Heart right ventricle (tissue), 16 donors: ENCODE data around the gene SAP30. TPM values are rescaled to one million over a fixed set of nuclear protein-coding genes. Genes with fewer than 3 reads are reported as not detected.

Source experiments
- ATAC-seq, 8 donors: fragments of 200-7000 bp; cut with Tn5 transposase; one replicate each; pipeline ENCODE4 v1.9.1; 2020; ENCODE audit warnings: mild to moderate bottlenecking in 8 of 8, moderate library complexity in 8 of 8, moderate number of reproducible peaks in 1 of 8
- DNase-seq, 2 donors: peaks; one replicate each; pipeline ENCODE4 v3.0.0-alpha.2; 2020
- H3K27ac ChIP-seq, 10 donors: fragments of 200-600 bp; sonication (generic) in 2 of 10; one replicate each; pipeline versions ENCODE4 v1.5.0 to v1.8.0; 2020 to 2022; ENCODE audit warnings: mild to moderate bottlenecking in 3 of 10
- H3K27me3 ChIP-seq, 7 donors: fragments of 200-600 bp; one replicate each; pipeline ENCODE4 v1.8.0; 2021 to 2022; ENCODE audit warnings: mild to moderate bottlenecking in 2 of 7
- H3K36me3 ChIP-seq, 9 donors: fragments of 200-600 bp; sonication (generic) in 1 of 9; one replicate each; pipeline versions ENCODE4 v1.5.0 to v1.8.0; 2020 to 2022; ENCODE audit warnings: mild to moderate bottlenecking in 2 of 9
- H3K4me1 ChIP-seq, 9 donors: fragments of 200-600 bp; sonication (generic) in 1 of 9; one replicate each; pipeline versions ENCODE4 v1.5.0 to v1.8.0; 2020 to 2022; ENCODE audit warnings: mild to moderate bottlenecking in 4 of 9
- H3K4me3 ChIP-seq, 10 donors: fragments of 200-600 bp; sonication (generic) in 2 of 10; one replicate each; pipeline versions ENCODE4 v1.5.0 to v1.8.0; 2020 to 2022; ENCODE audit warnings: mild to moderate bottlenecking in 7 of 10, moderate library complexity in 2 of 10
- H3K9me3 ChIP-seq, 11 donors: fragments of 200-600 bp in 10 of 11; sonication (generic) in 2 of 11; one replicate each; pipeline versions ENCODE4 v1.5.0 to v1.8.0; 2013 to 2022; ENCODE audit warnings: mild to moderate bottlenecking in 2 of 11, control low read depth in 1 of 11, moderate library complexity in 1 of 11
- WGBS, 2 donors: extraction: QIAGEN DNeasy Blood & Tissue Kit; methylation state at CpG; one replicate each; pipeline ENCODE4 v1.1.7; 2013; ENCODE audit warnings: inconsistent platforms in 1 of 2; 5-methylcytosine and 5-hydroxymethylcytosine counted together
- intact Hi-C, 10 donors: fragments of 100-400 bp; cut with DNase I; formaldehyde crosslinking; loops; one replicate each; pipeline versions ENCODE4 v1.11.1 to v1.14.2; 2022
- long read RNA-seq, 3 donors: library from polyadenylated mRNA; unstranded; transcript quantifications; one replicate each; pipeline ENCODE4 v2.0.0, GENCODE V29; 2020 to 2021
- polyA plus RNA-seq, 2 donors: library from polyadenylated mRNA; stranded (reverse); fragments of 200-250 nt; gene quantifications; one replicate each; pipeline ENCODE4 v1.2.3, GENCODE V29; 2013
- total RNA-seq, 10 donors: library from RNA; stranded (reverse); fragmentation: NEBNext Ultra II Directional in 3 of 10; extraction: Animal tissue kit (Norgen Biotek cat#: 25700) in 3 of 10; gene quantifications; one replicate each; pipeline versions ENCODE4 v1.2.1 to v1.2.4, GENCODE V29; 2021 to 2023
- TF ChIP-seq, protein P1 (sequence below), 9 donors: fragments of 200-600 bp; sonication (generic) in 2 of 9; IDR thresholded peaks; one replicate each; pipeline versions ENCODE4 v1.5.0 to v1.8.0; 2021 to 2022; ENCODE audit warnings: antibody characterized with exemption in 9 of 9, mild to moderate bottlenecking in 5 of 9, moderate library complexity in 1 of 9
- donor health status: Arrhythmogenic right ventricular cardiomyopathy.
- donor health status: ischemic (EF 13 %, LVEDD 7.1; RV severe dilation, severe dysfunction).
- donor health status: healthy with polysubstance abuse.
- donor health status: DM: no; HTN: yes; CAD: no.
- donor health status: DM: no; HTN: no; CAD: no.
- donor health status: ischemic (EF 25% LVEDD 6.9; RV normal size, moderate dysfunction).
- donor health status: ischemic (EF 25% LVEDD 5.7; RV mildly dilated, moderate dysfunction).
- donor health status: healthy.
- donor health status: DM: yes; HTN: yes; CAD: no.
- donor health status: Ischemic cardiomyopathy.
- donor health status: ischemic (EF 35%, LVEDD 5.7; RV mildly dilated, moderate dysfunction).
- donor health status: nonischemic (EF 11% LVEDD 7.7; RV severe dilation, severe dysfunction).
- donor health status: DM: yes; HTN: yes; CAD: no.
- donor health status: PGD.
- donor health status: ischemic (EF 29% LVEDD 5.4; RV normal size, mild dysfunction).
- donor health status: nonischemic (EF 23%, LVEDD 6.1; RV moderate dilation, normal function).

SAP30 gene, protein sequence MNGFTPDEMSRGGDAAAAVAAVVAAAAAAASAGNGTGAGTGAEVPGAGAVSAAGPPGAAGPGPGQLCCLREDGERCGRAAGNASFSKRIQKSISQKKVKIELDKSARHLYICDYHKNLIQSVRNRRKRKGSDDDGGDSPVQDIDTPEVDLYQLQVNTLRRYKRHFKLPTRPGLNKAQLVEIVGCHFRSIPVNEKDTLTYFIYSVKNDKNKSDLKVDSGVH
- total RNA-seq (10 to 100 TPM in 9 of 10 donors, 1 to 10 TPM in 1; 9.2 to 22.2 (median 12.3) TPM), polyA plus RNA-seq (10 to 100 TPM in 1 of 2 donors, 1 to 10 TPM in 1; 4.0 to 14.0 TPM)
- long read RNA-seq, donor 1, transcript SAP30-201 (4 exons, 1,108 nt) = major isoform, 19 of 23 reads
- long read RNA-seq, donor 1, partial matches to known transcripts = 3 of 23 reads
- long read RNA-seq, donor 1, other reads (novel, unspliced or antisense) = 1 of 23 reads
- long read RNA-seq, donor 2, transcript SAP30-201 (4 exons, 1,108 nt) = major isoform, 23 of 28 reads
- long read RNA-seq, donor 2, partial matches to known transcripts = 4 of 28 reads
- long read RNA-seq, donor 2, other reads (novel, unspliced or antisense) = 1 of 28 reads
- long read RNA-seq, donor 3 = 0 reads

DNA sequence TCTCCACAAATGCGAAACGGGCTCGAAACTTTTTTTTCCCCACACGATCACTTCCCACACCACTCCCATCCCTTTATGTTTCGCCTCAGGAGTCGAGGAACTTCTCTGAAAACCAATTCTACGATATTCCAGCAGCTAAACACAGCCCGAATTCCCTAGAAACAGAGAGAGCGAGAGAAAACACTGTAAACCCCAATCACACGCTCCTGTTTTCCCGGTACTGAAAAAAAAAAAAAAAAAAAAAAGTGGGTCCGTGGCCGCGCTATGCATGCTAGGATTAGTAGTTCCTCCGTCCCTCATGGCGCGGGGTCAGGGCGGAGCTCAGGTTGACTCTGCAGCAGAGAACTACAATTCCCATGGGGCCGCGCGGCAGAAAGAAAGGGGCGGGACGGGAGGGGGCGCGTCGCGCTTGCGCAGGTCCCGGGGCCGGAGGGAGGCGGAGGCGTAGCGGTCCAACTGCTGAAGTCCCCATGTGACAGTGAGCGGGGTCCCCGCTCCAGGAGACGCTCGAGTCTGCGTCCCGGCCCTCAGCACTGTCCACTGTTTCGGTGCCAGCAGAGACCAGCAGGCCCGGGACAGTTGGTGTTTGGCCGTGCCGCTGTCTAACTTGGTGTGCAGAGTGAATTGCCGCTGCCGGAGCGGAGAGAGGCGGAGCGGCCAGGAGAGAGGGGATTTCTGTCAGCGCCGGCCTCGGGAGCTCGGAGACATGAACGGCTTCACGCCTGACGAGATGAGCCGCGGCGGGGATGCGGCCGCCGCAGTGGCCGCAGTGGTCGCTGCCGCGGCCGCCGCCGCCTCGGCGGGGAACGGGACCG, at the start of gene SAP30:
SAP30 (plus strand) TSS at position 478 of the 815 bp plus-strand sequence; CDS start at position 707, 229 bp downstream.
- ATAC-seq = peak; percentile 95 to 99 (median 96)
- intact Hi-C loops = loop anchor here in 7 of 10 donors (1.0 to 5.0 kb wide), 5 partner anchors 36 to 47 kb away; partner anchors contain the start of gene HMGB2 (in 6 of the 7)
- no peaks in the 10 kb centered on the region for H3K27me3 ChIP-seq
- peak; percentile 99 for DNase-seq
- no peaks in the 10 kb centered on the region for H3K9me3 ChIP-seq
- H3K27ac ChIP-seq = peak within 1 kb of the TSS; percentile 89 to 98 (median 95)
- H3K4me3 ChIP-seq = peak within 1 kb of the TSS; percentile 64 to 94 (median 80)
- peaks cover 0 to 6% (median 0%) of the 10 kb centered on the region in 9 donors for H3K36me3 ChIP-seq
- TF ChIP-seq, protein P1, sequence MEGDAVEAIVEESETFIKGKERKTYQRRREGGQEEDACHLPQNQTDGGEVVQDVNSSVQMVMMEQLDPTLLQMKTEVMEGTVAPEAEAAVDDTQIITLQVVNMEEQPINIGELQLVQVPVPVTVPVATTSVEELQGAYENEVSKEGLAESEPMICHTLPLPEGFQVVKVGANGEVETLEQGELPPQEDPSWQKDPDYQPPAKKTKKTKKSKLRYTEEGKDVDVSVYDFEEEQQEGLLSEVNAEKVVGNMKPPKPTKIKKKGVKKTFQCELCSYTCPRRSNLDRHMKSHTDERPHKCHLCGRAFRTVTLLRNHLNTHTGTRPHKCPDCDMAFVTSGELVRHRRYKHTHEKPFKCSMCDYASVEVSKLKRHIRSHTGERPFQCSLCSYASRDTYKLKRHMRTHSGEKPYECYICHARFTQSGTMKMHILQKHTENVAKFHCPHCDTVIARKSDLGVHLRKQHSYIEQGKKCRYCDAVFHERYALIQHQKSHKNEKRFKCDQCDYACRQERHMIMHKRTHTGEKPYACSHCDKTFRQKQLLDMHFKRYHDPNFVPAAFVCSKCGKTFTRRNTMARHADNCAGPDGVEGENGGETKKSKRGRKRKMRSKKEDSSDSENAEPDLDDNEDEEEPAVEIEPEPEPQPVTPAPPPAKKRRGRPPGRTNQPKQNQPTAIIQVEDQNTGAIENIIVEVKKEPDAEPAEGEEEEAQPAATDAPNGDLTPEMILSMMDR (IDR thresholded peaks at IDR 0.05) = no peak
- peaks cover 0 to 60% (median 39%) of the 10 kb centered on the region in 9 donors for H3K4me1 ChIP-seq
- WGBS, 2 donors = 0% methylated on average over 71 to 72 of the region's 72 CpGs

DNA sequence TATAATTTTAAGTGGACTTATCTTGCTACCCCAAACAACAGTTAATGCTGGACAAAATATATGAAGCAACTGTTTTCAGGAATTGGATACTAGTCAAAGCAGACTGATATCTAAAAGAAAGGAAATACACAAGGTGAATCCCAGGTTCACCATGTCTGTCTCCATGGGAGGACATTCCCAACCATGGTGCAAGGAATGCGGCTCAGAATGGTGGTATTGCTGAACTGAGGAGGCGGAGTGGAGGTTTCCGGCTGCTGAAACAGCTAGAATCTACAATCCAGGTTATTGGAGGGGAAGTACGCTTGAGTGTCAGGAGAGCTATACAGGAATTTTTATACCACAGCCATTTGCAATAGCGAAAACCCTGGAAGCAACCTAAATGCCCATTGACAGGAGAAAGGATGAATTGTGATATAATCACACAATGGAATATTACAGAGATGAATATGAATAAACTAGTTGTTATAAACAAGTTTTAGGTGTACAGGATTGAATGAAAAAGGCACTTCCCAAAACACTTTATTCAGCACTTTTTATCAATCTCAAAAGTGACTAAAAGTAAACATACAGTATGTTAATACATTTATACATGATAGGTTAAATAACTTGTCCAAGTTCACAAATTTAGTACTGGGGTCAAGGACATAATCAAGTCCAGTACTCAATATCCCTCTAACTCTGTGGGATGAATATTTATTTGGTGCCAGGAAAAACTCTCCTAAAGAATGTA, 45.6 kb upstream of the SAP30 start:
- no peak overlapping the region for H3K27ac ChIP-seq
- H3K9me3 ChIP-seq = no peaks in the 10 kb centered on the region
- 97 to 98% methylated on average over 5 of the region's 5 CpGs for WGBS, 2 donors
- H3K4me3 ChIP-seq = no peak overlapping the region
- peaks cover 0 to 82% (median 16%) of the 10 kb centered on the region in 9 donors for H3K36me3 ChIP-seq
- DNase-seq (no peak), ATAC-seq (no peak)
- intact Hi-C loops = no loop called here
- TF ChIP-seq, protein P1 (IDR thresholded peaks at IDR 0.05) = no peak
- peaks cover 0 to 2% (median 0%) of the 10 kb centered on the region in 9 donors for H3K4me1 ChIP-seq
- no peaks in the 10 kb centered on the region for H3K27me3 ChIP-seq

DNA sequence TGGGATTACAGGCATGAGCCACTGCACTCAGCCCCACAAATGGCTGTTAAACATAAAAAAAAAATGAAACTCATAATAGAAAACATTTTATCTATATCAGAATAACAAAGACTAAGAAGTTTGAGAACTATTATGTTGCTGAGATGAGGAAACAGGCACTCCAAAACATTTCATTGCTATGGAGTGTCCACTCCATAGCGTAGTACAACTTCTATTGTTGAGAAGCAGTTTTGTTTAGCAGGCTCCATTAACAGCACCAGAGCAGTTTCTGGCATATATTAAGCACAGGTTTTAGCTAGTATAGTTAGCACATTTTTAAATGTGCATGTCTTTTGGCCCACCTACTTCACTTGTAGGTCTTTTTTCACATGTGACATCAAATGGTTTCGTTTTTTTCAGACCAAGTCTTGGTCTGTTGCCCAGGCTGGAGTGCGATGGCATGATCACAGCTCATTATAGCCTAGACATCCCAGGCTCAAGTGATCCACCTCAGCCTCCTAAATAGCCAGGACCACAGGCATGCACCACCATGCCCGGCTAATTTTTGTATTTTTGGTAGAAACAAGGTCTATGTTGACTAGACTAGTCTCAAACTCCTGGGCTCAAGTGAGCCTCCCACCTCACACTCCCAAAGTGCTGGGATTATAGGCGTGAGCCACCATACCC, 42.4 kb upstream of the SAP30 start:
- 79 to 81% methylated on average over 5 of the region's 5 CpGs for WGBS, 2 donors
- Histone ChIP-seq H3K36me3 (peaks cover 0 to 83% (median 20%) of the 10 kb centered on the region in 9 donors), H3K27me3 (no peaks in the 10 kb centered on the region), H3K4me1 (peaks cover 12 to 34% (median 18%) of the 10 kb centered on the region in 9 donors), H3K9me3 (no peaks in the 10 kb centered on the region), H3K27ac (no peak overlapping the region), H3K4me3 (no peak overlapping the region)
- TF ChIP-seq, protein P1 (IDR thresholded peaks at IDR 0.05) = no peak
- ATAC-seq = peak in 3 of 8 donors; percentile 43 to 60 (median 53)
- DNase-seq = no peak
- intact Hi-C loops = no loop called here
